Progenitor cell of endocrine pancreas (in vitro differentiated cells): ENCODE data around the gene EEF1AKMT1. TPM values are rescaled to one million over a fixed set of nuclear protein-coding genes. Genes with fewer than 3 reads are reported as not detected.

ENCODE experiments used
- DNase-seq: peaks from one replicate; pipeline ENCODE4 v3.0.0; 2021; ENCODE audit warnings: low spot score; ENCODE audit not compliant: unreplicated experiment
- H3K27ac Mint-ChIP-seq: 2 replicates; pipeline ENCODE4 v1.8.0; 2021; ENCODE audit warnings: mild to moderate bottlenecking, moderate library complexity, mixed read lengths
- H3K27me3 Mint-ChIP-seq: 2 replicates; pipeline ENCODE4 v1.8.0; 2021; ENCODE audit warnings: mixed read lengths
- H3K36me3 Mint-ChIP-seq: 2 replicates; pipeline ENCODE4 v1.8.0; 2022; ENCODE audit warnings: mixed read lengths; ENCODE audit not compliant: insufficient read depth
- H3K4me1 Mint-ChIP-seq: 2 replicates; pipeline ENCODE4 v1.8.0; 2021; ENCODE audit warnings: low read depth, mixed read lengths
- H3K4me3 Mint-ChIP-seq: 2 replicates; pipeline ENCODE4 v1.8.0; 2021; ENCODE audit warnings: low read depth, mild to moderate bottlenecking, moderate library complexity, mixed read lengths
- H3K9me3 Mint-ChIP-seq: 2 replicates; pipeline ENCODE4 v1.8.0; 2021; ENCODE audit warnings: low read depth, mixed read lengths
- total RNA-seq: library from RNA; stranded (reverse); gene quantifications from 2 replicates; pipeline ENCODE4 v1.2.1, GENCODE V29; 2021
- TF ChIP-seq, protein P1 (sequence below): fragments of 200-600 bp; sonication (generic); IDR thresholded peaks from one replicate; pipeline ENCODE4 v1.5.0; 2021; ENCODE audit warnings: antibody characterized with exemption, mild to moderate bottlenecking; ENCODE audit not compliant: unreplicated experiment

Gene EEF1AKMT1
- total RNA-seq, 1 donor from 2014 or later: 12.9 TPM

DNA sequence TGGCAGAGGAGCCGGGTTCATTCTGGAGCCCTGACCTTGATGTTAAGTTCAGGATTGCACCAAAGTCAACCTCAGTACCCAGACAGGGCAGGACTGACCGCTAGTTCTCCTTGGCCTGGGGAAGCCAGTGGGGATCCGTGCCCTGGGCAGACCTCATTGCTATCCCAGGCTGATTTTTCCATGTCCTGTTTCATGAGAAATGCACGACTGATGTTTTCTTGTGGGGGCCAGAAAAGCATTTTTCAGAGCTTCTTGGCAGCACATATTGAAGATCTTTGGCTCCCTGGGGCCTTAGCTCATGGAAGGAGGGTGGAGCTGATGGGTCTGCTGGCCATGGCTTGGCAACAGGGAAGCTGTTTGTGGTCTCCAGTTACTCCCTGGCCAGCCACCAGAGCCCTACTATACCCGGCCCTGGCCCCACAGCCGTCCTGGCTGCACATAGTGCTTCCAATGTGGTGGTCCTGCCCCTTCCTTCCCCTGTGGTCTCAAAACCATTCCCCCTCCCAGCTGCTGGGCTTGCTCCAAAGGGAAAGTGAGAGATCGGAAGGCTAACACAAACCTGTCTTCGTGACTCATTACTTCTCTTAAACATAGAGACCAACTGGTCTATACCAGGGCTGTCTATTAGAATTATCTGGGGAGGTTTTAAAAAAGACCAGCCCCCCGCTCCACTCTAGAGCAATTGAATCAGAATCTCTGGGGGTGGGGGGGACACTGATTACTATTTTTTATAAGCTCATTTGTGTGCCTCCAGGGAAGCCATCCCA is 59.0 kb downstream of the EEF1AKMT1 start:
- H3K4me1 Mint-ChIP-seq: peaks cover 2% of the 10 kb centered on the region
- H3K27me3 Mint-ChIP-seq: peaks cover 19% of the 10 kb centered on the region
- H3K4me3 Mint-ChIP-seq: no peak overlapping the region
- TF ChIP-seq, protein P1, sequence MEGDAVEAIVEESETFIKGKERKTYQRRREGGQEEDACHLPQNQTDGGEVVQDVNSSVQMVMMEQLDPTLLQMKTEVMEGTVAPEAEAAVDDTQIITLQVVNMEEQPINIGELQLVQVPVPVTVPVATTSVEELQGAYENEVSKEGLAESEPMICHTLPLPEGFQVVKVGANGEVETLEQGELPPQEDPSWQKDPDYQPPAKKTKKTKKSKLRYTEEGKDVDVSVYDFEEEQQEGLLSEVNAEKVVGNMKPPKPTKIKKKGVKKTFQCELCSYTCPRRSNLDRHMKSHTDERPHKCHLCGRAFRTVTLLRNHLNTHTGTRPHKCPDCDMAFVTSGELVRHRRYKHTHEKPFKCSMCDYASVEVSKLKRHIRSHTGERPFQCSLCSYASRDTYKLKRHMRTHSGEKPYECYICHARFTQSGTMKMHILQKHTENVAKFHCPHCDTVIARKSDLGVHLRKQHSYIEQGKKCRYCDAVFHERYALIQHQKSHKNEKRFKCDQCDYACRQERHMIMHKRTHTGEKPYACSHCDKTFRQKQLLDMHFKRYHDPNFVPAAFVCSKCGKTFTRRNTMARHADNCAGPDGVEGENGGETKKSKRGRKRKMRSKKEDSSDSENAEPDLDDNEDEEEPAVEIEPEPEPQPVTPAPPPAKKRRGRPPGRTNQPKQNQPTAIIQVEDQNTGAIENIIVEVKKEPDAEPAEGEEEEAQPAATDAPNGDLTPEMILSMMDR: no peak
- no peaks in the 10 kb centered on the region for H3K9me3 Mint-ChIP-seq
- DNase-seq: no peak
- H3K36me3 Mint-ChIP-seq: no peaks in the 10 kb centered on the region
- H3K27ac Mint-ChIP-seq: no peak overlapping the region

DNA sequence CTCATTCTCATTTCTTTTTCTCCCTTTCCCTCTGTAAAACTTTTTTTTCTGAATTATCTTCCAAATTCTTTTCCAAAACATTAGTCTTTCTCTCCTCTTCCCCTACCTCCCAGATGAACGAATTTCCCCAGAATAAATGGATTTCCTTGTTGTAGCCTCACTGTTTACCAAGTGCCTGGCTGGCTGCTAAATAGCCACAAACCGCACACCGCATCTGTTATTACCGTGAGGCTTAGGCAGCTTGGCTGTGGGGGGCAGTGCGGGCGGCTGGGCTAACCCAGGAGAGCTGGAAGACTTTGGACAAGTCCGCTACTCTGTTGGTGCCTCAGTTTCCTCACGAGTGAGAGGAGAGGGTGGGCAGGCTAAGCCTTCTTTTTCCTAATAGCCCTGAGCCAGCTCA is 59.6 kb downstream of the EEF1AKMT1 start:
- no peaks in the 10 kb centered on the region for H3K9me3 Mint-ChIP-seq
- DNase-seq: no peak
- no peak overlapping the region for H3K4me3 Mint-ChIP-seq
- H3K27me3 Mint-ChIP-seq: peaks cover 19% of the 10 kb centered on the region
- H3K36me3 Mint-ChIP-seq: no peaks in the 10 kb centered on the region
- no peak overlapping the region for H3K27ac Mint-ChIP-seq
- TF ChIP-seq, protein P1: no peak
- H3K4me1 Mint-ChIP-seq: peaks cover 2% of the 10 kb centered on the region

- H3K36me3 Mint-ChIP-seq: no peaks in the 10 kb centered on the region
- peaks cover 2% of the 10 kb centered on the region for H3K4me1 Mint-ChIP-seq
- H3K27ac Mint-ChIP-seq: no peak overlapping the region
- TF ChIP-seq, protein P1: no peak
- H3K27me3 Mint-ChIP-seq: peaks cover 19% of the 10 kb centered on the region
- DNase-seq: no peak
- no peaks in the 10 kb centered on the region for H3K9me3 Mint-ChIP-seq
- H3K4me3 Mint-ChIP-seq: no peak overlapping the region
These were observed 60.0 kb downstream of the EEF1AKMT1 start for GRCh38 chr13:20713751-20714150.

DNA sequence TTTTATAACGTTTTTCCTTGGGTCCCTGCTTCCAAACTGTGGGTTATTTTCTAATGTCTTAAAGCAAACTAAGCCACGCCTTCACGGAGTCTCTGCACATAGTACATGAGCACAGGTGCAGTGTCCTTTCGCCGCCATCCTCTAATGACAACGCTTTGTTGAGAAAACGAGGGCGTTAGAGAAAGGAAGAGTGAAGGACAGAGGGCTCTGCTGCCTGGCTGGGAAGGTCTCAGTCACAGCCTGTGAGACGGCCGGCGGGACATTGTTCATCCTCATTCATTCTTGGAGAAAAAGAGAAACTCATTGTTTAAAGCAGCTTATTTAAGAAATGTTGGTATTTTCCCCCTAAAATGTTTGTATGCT is 60.8 kb downstream of the EEF1AKMT1 start:
- Mint-ChIP-seq H3K4me3 (peak overlapping the region; percentile 32), H3K4me1 (peaks cover 2% of the 10 kb centered on the region), H3K27ac (peak overlapping the region; percentile 6), H3K36me3 (no peaks in the 10 kb centered on the region), H3K9me3 (no peaks in the 10 kb centered on the region), H3K27me3 (peaks cover 19% of the 10 kb centered on the region)
- TF ChIP-seq, protein P1: no peak
- DNase-seq: no peak

DNA sequence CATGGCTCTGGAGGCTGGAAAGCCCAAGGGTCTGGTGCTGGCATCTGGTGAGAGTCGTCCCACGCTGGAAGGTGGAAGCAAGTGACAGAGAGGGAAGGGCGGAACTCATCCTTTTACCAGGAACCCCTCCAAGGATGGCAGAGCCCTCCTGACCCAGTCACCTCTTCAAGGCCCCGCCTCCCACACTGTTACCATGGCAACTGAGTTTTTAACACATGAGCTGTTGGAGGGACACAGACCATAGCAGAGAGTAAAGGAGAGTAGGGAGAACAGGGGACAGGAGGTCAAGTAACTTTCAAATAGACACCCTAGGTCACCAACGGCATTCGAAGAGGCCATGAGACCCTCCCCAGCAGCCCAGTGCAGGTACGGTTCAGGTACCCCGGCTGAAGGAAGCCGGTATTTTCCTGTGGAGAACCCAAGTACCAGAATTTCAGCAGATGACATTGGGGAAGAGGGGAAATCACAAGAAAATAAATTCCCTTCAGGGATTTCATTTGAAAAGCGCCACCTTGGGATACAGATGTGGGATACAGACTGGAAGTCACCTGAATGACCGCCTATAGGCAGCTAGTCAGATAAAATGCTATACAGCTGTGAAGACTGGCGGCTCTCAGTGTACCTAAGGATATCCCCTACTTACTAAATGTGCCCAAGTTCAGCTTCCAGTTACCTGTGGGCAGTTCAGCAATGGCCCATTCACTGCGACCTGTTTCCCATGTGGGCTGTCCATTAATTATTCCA is 62.3 kb downstream of the EEF1AKMT1 start:
- Mint-ChIP-seq H3K27ac (no peak overlapping the region), H3K4me3 (no peak overlapping the region), H3K9me3 (no peaks in the 10 kb centered on the region), H3K4me1 (peaks cover 2% of the 10 kb centered on the region), H3K27me3 (peaks cover 14% of the 10 kb centered on the region), H3K36me3 (no peaks in the 10 kb centered on the region)
- TF ChIP-seq, protein P1: no peak
- no peak for DNase-seq
